ENCODE measurements around the gene NOTCH2.

Gene NOTCH2

GRCh38 chr1:119943216-119943615, 126.2 kb downstream of the NOTCH2 start:
- DNase-seq (ENCODE audit: low spot score): no peak

GRCh38 chr1:119941392-119941791, 128.1 kb downstream of the NOTCH2 start:
- DNase-seq (ENCODE audit: low spot score): no peak

- DNase-seq (ENCODE audit: low spot score): no peak
These were observed 128.8 kb downstream of the NOTCH2 start for GRCh38 chr1:119940697-119941096.

- no peak for DNase-seq (ENCODE audit: low spot score)
These were observed 132.3 kb downstream of the NOTCH2 start for GRCh38 chr1:119937198-119937597.

- DNase-seq (ENCODE audit: low spot score): no peak
These were observed 133.5 kb downstream of the NOTCH2 start for GRCh38 chr1:119935915-119936314.

- no peak for DNase-seq (ENCODE audit: low spot score)
These were observed 134.1 kb downstream of the NOTCH2 start for GRCh38 chr1:119935373-119935772.

GRCh38 chr1:119933397-119933796, 136.1 kb downstream of the NOTCH2 start:
- DNase-seq (ENCODE audit: low spot score): no peak

- DNase-seq (ENCODE audit: low spot score): no peak
These were observed 139.7 kb downstream of the NOTCH2 start for GRCh38 chr1:119929643-119930315.

- no peak for DNase-seq (ENCODE audit: low spot score)
These were observed 142.9 kb downstream of the NOTCH2 start for GRCh38 chr1:119926553-119926952.

GRCh38 chr1:119924948-119925898, 144.2 kb downstream of the NOTCH2 start:
- peak; percentile 11 for DNase-seq (ENCODE audit: low spot score)

GRCh38 chr1:119920104-119920968, 149.1 kb downstream of the NOTCH2 start:
- DNase-seq (ENCODE audit: low spot score): no peak

GRCh38 chr1:119919241-119919640, 150.2 kb downstream of the NOTCH2 start:
- DNase-seq (ENCODE audit: low spot score): no peak

GRCh38 chr1:119918301-119918700, 151.2 kb downstream of the NOTCH2 start:
- DNase-seq (ENCODE audit: low spot score): no peak

GRCh38 chr1:119917304-119918055, 152.0 kb downstream of the NOTCH2 start:
- DNase-seq (ENCODE audit: low spot score): no peak

GRCh38 chr1:119915517-119915916, 153.9 kb downstream of the NOTCH2 start:
- DNase-seq (ENCODE audit: low spot score): no peak

GRCh38 chr1:119914071-119914470, 155.4 kb downstream of the NOTCH2 start:
- DNase-seq (ENCODE audit: low spot score): no peak

- no peak for DNase-seq (ENCODE audit: low spot score)
These were observed 156.5 kb downstream of the NOTCH2 start for GRCh38 chr1:119912963-119913362.

GRCh38 chr1:119911775-119912174, 157.7 kb downstream of the NOTCH2 start:
- DNase-seq (ENCODE audit: low spot score): no peak

GRCh38 chr1:119910618-119911017, 158.8 kb downstream of the NOTCH2 start:
- no peak for DNase-seq (ENCODE audit: low spot score)

- no peak for DNase-seq (ENCODE audit: low spot score)
These were observed 159.4 kb downstream of the NOTCH2 start for GRCh38 chr1:119909890-119910596.

GRCh38 chr1:119908661-119909060, 160.8 kb downstream of the NOTCH2 start:
- no peak for DNase-seq (ENCODE audit: low spot score)

Measured in Ammon's horn (tissue), 1 donor.